CD4-positive, alpha-beta T cell (primary cell): ENCODE measurements around the gene SESN1. TPM values are rescaled to one million over a fixed set of nuclear protein-coding genes. Genes with fewer than 3 reads are reported as not detected.

ENCODE experiments used
- ATAC-seq: fragments of 200-7000 bp; cut with Tn5 transposase; one replicate; pipeline ENCODE4 v1.10.0; 2022; ENCODE audit warnings: mild to moderate bottlenecking; ENCODE audit not compliant: poor library complexity
- CTCF ChIA-PET: fragments of 350-600 bp; sonication (Branson Sonifier 250); formaldehyde crosslinking; loops from one replicate; lab custom pipeline; 2021; ENCODE audit warnings: antibody characterized with exemption, inconsistent platforms; lab: Charles Lee
- POLR2A ChIA-PET: fragments of 350-600 bp; sonication (Branson Sonifier 250); formaldehyde crosslinking; loops from one replicate; lab custom pipeline; 2021; ENCODE audit warnings: antibody characterized with exemption, inconsistent platforms; lab: Charles Lee
- DNase-seq, 14 experiments: peaks; one replicate each; pipeline ENCODE4 v3.0.0-alpha.2; 2013 to 2020; ENCODE audit warnings: mixed read lengths in 2 of 14
- H3K27ac ChIP-seq, 2 donors: one replicate each; pipeline versions ENCODE4 v1.5.1 to v1.7.0; 2013; ENCODE audit warnings: low read length in 2 of 2, low read depth in 1 of 2, mild to moderate bottlenecking in 1 of 2
- H3K27me3 ChIP-seq, 2 experiments: 1 replicate in 1 of 2; 2 replicates in 1 of 2; pipeline versions ENCODE4 v1.6.1 to v1.7.0; 2013; ENCODE audit warnings: low read length in 2 of 2, control low read depth in 1 of 2, mild to moderate bottlenecking in 1 of 2, moderate library complexity in 1 of 2; ENCODE audit not compliant: insufficient read depth in 2 of 2, control insufficient read depth in 1 of 2
- H3K36me3 ChIP-seq: one replicate; pipeline ENCODE4 v1.6.1; 2013; ENCODE audit warnings: low read length, control low read depth; ENCODE audit not compliant: insufficient read depth
- H3K4me1 ChIP-seq: one replicate; pipeline ENCODE4 v1.6.1; 2013; ENCODE audit warnings: low read length, control low read depth; ENCODE audit not compliant: insufficient read depth
- H3K4me3 ChIP-seq: one replicate; pipeline ENCODE4 v1.5.1; 2013; ENCODE audit warnings: mild to moderate bottlenecking, low read length, moderate library complexity
- H3K9me3 ChIP-seq, 2 experiments: 1 replicate in 1 of 2; 2 replicates in 1 of 2; pipeline versions ENCODE4 v1.6.1 to v1.7.0; 2013; ENCODE audit warnings: low read length in 2 of 2, mild to moderate bottlenecking in 2 of 2, control low read depth in 1 of 2, moderate library complexity in 1 of 2; ENCODE audit not compliant: control insufficient read depth in 1 of 2, insufficient read depth in 1 of 2
- H3K27ac Mint-ChIP-seq: one replicate; pipeline ENCODE4 v1.8.0; 2020; ENCODE audit warnings: mixed read lengths
- H3K27me3 Mint-ChIP-seq: one replicate; pipeline ENCODE4 v1.8.0; 2021; ENCODE audit warnings: mixed read lengths
- H3K36me3 Mint-ChIP-seq: one replicate; pipeline ENCODE4 v1.8.0; 2021; ENCODE audit warnings: low read depth, mixed read lengths
- H3K4me1 Mint-ChIP-seq: one replicate; pipeline ENCODE4 v1.8.0; 2021; ENCODE audit warnings: low read depth, mixed read lengths
- H3K4me3 Mint-ChIP-seq: one replicate; pipeline ENCODE4 v1.8.0; 2020; ENCODE audit warnings: mild to moderate bottlenecking, mixed read lengths
- H3K9me3 Mint-ChIP-seq: one replicate; pipeline ENCODE4 v1.8.0; 2020; ENCODE audit warnings: mixed read lengths
- intact Hi-C, 2 experiments: fragments of 100-400 bp; cut with DNase I in 1 of 2; cut with micrococcal nuclease in 1 of 2; formaldehyde crosslinking; loops; one replicate each; pipeline versions ENCODE4 v1.15.1 to v1.9.0; 2023 to 2025; cut with DNase I, micrococcal nuclease
- total RNA-seq, 174 experiments: library from RNA in 2 of 174; stranded (reverse) in 2 of 174; gene quantifications; one replicate each; pipeline ENCODE4 v1.2.3 and lab custom pipeline; 2021 to 2026
- TF ChIP-seq, protein P1 (sequence below): fragments of 200-600 bp; IDR thresholded peaks from one replicate; pipeline ENCODE4 v1.8.0; 2022; ENCODE audit warnings: antibody characterized with exemption, mild to moderate bottlenecking

The SESN1 gene
- total RNA-seq, 2 experiments from 2014 or later = 95.9 to 98.3 TPM

DNA sequence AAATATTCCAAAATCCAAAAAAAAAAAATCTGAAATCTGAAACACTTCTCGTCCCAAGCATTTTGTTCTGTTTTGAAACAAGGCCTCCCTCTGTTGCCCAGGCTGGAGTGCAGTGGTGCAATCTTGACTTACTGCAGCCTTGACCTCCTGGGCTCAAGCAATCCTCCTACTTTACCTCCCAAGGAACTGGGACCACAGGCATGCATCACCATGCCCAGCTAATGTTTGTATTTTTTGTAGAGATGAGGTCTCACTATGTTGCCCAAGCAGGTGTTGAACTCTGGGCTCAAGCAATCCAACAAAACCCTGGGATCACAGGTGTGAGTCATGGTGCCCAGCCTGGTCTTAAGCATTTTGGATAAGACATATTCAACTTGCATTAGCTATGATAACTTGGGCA, 13.6 kb downstream of the SESN1 start:
- Histone ChIP-seq H3K27ac (no peak overlapping the region), H3K36me3 (no peaks in the 10 kb centered on the region), H3K27me3 (no peaks in the 10 kb centered on the region), H3K9me3 (no peaks in the 10 kb centered on the region), H3K4me1 (no peaks in the 10 kb centered on the region), H3K4me3 (no peak overlapping the region)
- H3K27me3 Mint-ChIP-seq = no peaks in the 10 kb centered on the region
- TF ChIP-seq, protein P1, sequence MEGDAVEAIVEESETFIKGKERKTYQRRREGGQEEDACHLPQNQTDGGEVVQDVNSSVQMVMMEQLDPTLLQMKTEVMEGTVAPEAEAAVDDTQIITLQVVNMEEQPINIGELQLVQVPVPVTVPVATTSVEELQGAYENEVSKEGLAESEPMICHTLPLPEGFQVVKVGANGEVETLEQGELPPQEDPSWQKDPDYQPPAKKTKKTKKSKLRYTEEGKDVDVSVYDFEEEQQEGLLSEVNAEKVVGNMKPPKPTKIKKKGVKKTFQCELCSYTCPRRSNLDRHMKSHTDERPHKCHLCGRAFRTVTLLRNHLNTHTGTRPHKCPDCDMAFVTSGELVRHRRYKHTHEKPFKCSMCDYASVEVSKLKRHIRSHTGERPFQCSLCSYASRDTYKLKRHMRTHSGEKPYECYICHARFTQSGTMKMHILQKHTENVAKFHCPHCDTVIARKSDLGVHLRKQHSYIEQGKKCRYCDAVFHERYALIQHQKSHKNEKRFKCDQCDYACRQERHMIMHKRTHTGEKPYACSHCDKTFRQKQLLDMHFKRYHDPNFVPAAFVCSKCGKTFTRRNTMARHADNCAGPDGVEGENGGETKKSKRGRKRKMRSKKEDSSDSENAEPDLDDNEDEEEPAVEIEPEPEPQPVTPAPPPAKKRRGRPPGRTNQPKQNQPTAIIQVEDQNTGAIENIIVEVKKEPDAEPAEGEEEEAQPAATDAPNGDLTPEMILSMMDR = no peak
- no peaks in the 10 kb centered on the region for H3K4me1 Mint-ChIP-seq
- no peak overlapping the region for H3K27ac Mint-ChIP-seq
- H3K9me3 Mint-ChIP-seq = no peaks in the 10 kb centered on the region
- ChIA-PET CTCF (interaction anchor here (1.7 kb wide), 1 partner anchor 8 kb away, joined by 10 read pairs; no protein-coding TSS in a partner anchor), POLR2A (interaction anchor here (1.3 kb wide), 1 partner anchor 10 kb away, joined by 3 read pairs; no protein-coding TSS in a partner anchor)
- H3K36me3 Mint-ChIP-seq = no peaks in the 10 kb centered on the region
- DNase-seq (no peak), ATAC-seq (no peak)
- H3K4me3 Mint-ChIP-seq = no peak overlapping the region
- intact Hi-C loops = no loop called here

DNA sequence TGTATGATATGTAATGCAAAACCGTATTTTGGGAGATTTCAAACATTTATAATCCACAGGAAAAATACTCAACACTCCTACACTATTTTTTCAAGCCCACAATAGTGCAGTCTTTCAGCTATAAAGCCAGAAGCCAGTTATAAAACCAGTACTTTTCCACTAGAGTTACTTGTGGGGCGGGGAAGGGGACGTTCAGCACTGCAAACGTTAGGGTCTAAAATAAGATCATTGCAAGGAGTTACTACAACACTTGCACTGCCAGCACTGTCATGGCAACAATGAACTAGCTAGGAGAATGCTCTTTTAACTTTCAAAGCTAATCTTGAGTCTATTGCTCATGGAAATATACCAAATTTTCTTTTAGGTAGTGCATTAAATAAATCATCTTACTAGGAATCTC, 14.7 kb downstream of the SESN1 start:
- DNase-seq = no peak
- ATAC-seq = no peak
- Histone ChIP-seq H3K36me3 (no peaks in the 10 kb centered on the region), H3K4me3 (no peak overlapping the region), H3K9me3 (no peaks in the 10 kb centered on the region), H3K27me3 (no peaks in the 10 kb centered on the region), H3K27ac (no peak overlapping the region), H3K4me1 (no peaks in the 10 kb centered on the region)
- TF ChIP-seq, protein P1 = no peak
- no peaks in the 10 kb centered on the region for H3K4me1 Mint-ChIP-seq
- no peaks in the 10 kb centered on the region for H3K27me3 Mint-ChIP-seq
- POLR2A ChIA-PET = interaction anchor here (0.8 kb wide), 1 partner anchor 15 kb away, joined by 4 read pairs; the partner anchor contains the start of genes CEP57L1 and SESN1
- H3K27ac Mint-ChIP-seq = no peak overlapping the region
- no peaks in the 10 kb centered on the region for H3K9me3 Mint-ChIP-seq
- CTCF ChIA-PET = no interaction called here
- intact Hi-C loops = loop anchor here (5.0 to 10.0 kb wide), 2 partner anchors 165 to 183 kb away; no protein-coding TSS in a partner anchor
- H3K36me3 Mint-ChIP-seq = no peaks in the 10 kb centered on the region
- H3K4me3 Mint-ChIP-seq = no peak overlapping the region

DNA sequence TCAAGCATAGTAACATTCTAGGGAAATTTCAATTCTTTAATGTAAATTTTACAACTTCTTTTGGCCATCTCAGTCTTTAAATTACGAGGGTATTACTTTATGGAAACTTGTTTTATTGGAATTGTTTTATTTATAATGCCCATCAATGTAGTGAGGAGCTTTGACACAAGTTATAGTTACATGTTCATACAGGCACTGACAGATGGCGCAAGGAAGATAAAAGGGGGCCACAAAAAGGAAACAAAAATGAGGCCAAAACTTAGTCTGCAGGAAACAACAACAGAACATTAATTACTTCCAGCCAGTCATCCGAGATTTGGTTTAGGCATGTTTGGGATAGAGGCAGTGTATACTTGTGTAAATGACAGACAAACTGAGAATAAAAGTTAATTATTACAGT, 18.3 kb downstream of the SESN1 start:
- ATAC-seq (no peak), DNase-seq (no peak)
- no peaks in the 10 kb centered on the region for H3K9me3 Mint-ChIP-seq
- H3K36me3 Mint-ChIP-seq = no peaks in the 10 kb centered on the region
- ChIA-PET POLR2A (no interaction called here), CTCF (no interaction called here)
- Histone ChIP-seq H3K9me3 (no peaks in the 10 kb centered on the region), H3K4me1 (no peaks in the 10 kb centered on the region), H3K36me3 (no peaks in the 10 kb centered on the region), H3K4me3 (no peak overlapping the region), H3K27me3 (no peaks in the 10 kb centered on the region), H3K27ac (no peak overlapping the region)
- H3K27me3 Mint-ChIP-seq = no peaks in the 10 kb centered on the region
- H3K27ac Mint-ChIP-seq = no peak overlapping the region
- H3K4me3 Mint-ChIP-seq = no peak overlapping the region
- intact Hi-C loops = loop anchor here (5.0 to 10.0 kb wide), 2 partner anchors 162 to 179 kb away; no protein-coding TSS in a partner anchor
- peaks cover 15% of the 10 kb centered on the region for H3K4me1 Mint-ChIP-seq
- TF ChIP-seq, protein P1 = no peak
